Endothelial cell of coronary artery (primary cell): ENCODE results near the gene NUSAP1. TPM values are rescaled to one million over a fixed set of nuclear protein-coding genes. Genes with fewer than 3 reads are reported as not detected.

Source experiments
- total RNA-seq: library from RNA; depleted of rRNA; stranded (reverse); fragments of >200 nt; gene quantifications from 2 replicates; pipeline ENCODE4 v1.2.3, GENCODE V29; 2014

The NUSAP1 gene, protein sequence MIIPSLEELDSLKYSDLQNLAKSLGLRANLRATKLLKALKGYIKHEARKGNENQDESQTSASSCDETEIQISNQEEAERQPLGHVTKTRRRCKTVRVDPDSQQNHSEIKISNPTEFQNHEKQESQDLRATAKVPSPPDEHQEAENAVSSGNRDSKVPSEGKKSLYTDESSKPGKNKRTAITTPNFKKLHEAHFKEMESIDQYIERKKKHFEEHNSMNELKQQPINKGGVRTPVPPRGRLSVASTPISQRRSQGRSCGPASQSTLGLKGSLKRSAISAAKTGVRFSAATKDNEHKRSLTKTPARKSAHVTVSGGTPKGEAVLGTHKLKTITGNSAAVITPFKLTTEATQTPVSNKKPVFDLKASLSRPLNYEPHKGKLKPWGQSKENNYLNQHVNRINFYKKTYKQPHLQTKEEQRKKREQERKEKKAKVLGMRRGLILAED
- 27.9 and 75.9 TPM in 2 replicates for total RNA-seq

DNA sequence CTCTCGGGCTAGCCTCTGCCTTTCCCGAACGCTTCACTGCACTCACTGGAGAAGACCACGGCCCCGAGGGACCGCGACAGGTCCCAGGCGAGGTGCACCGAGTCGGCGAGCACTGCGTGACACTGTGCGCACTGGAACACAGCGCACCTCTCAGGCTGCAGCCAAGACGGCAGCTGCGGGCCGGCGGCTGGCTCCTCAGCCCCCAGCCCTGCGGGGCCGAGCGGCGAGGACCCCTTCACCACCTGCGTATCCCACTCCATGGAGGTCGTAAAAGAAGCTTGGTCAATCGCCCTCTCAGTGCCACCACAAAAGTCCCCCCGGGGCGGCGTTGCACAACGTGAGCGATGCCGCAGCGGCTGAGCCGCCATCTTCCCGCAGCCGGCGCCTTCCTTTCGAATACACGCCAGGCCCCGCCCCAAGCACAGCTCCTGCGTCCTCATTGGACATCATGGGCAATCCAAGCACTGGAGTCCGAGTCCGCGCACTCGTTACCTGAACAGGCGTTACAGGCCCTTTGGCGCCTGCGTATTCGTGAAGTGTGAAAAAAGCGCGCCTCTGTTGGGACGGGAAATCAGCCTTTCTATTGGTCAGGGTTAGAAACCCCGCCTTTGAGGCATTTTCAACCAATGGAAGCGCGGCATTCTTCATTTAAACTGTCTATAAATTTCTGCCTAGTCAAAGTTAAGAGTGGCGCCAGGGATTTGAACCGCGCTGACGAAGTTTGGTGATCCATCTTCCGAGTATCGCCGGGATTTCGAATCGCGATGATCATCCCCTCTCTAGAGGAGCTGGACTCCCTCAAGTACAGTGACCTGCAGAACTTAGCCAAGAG, at the start of gene NUSAP1, which contains the start of gene OIP5:
NUSAP1 (plus strand) TSS at position 688 of the 832 bp plus-strand sequence; CDS start at position 765, 77 bp downstream.
OIP5 (minus strand) TSS at position 398 of the 832 bp plus-strand sequence; CDS start at position 368, 30 bp downstream.

DNA sequence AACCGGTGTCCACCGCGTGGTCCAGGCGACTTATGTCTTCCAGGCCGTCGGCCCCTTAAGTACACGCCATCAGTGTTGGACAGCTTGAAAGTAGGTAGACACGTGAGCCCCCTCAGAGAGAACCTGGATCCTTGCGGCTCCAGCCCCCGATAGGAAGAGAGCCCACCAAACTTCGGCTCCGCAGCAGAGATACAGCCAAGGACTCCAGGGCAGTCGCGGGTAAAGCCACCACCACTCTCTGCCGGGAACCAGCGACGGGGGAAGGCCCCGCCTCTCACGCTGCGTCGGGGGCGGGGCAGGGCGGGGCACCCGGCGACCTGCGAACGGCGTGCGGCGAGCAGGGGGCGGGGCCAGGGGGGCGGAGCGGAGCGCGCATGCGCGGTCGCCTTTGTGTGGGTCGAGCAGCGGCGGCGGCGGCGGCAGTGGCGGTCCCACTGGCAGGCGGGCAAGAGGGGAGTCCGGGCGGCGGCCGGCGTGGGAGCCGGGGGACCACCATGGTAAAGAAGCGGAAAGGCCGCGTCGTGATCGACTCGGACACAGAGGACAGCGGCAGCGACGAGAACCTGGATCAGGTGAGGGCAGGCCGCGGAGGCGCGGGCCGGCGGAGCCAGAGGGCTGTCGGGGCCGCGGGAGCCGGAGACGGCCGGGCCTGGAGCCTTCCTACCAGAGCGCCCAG, 84.2 kb downstream of the NUSAP1 start, which contains the start of gene RTF1:
RTF1 (plus strand) TSS at position 354 of the 676 bp plus-strand sequence; CDS start at position 375, 21 bp downstream.

Other genes with a start within 250 kb of the NUSAP1 start
- gene INO80, start 216.6 kb upstream of the NUSAP1 start, total RNA-seq, result 21.4 and 29.2 TPM in 2 replicates
- under 0.01 TPM in 1 of 2 replicates, not detected in the other for gene EXD1, start 102.1 kb upstream of the NUSAP1 start, total RNA-seq
- gene CHP1, start 101.6 kb upstream of the NUSAP1 start, total RNA-seq, result 62.4 and 64.0 TPM in 2 replicates
- 3.2 and 8.3 TPM in 2 replicates for gene OIP5, start 290 bp upstream of the NUSAP1 start, total RNA-seq
- 21.3 TPM in 2 replicates for gene NDUFAF1, start 69.6 kb downstream of the NUSAP1 start, total RNA-seq
- 16.3 and 18.1 TPM in 2 replicates for gene RTF1, start 84.2 kb downstream of the NUSAP1 start, total RNA-seq
- 0.66 and 2.3 TPM in 2 replicates for gene ITPKA, start 161.0 kb downstream of the NUSAP1 start, total RNA-seq
- gene LTK, start 180.9 kb downstream of the NUSAP1 start, total RNA-seq, result under 0.01 and 0.19 TPM in 2 replicates
- 14.4 and 20.6 TPM in 2 replicates for gene RPAP1, start 211.4 kb downstream of the NUSAP1 start, total RNA-seq
- 6.3 and 8.5 TPM in 2 replicates for gene TYRO3, start 226.3 kb downstream of the NUSAP1 start, total RNA-seq